ENCODE results near the gene RAB38.

- no peak for TF ChIP-seq CTCF (IDR thresholded peaks at IDR 0.05)
- TF ChIP-seq POLR2A (IDR thresholded peaks at IDR 0.05), result no peak
These were observed 7.4 kb downstream of the RAB38 start for GRCh38 chr11:88167853-88168252.
